Measurements from ENCODE around the gene DNM3. TPM values are rescaled to one million over a fixed set of nuclear protein-coding genes. Genes with fewer than 3 reads are reported as not detected.
A peak's percentile ranks its signal among the peaks of the same experiment; 100 is the strongest.

DNM3 gene
- total RNA-seq, 1 donor from 2014 or later, result 16.4 TPM

DNA sequence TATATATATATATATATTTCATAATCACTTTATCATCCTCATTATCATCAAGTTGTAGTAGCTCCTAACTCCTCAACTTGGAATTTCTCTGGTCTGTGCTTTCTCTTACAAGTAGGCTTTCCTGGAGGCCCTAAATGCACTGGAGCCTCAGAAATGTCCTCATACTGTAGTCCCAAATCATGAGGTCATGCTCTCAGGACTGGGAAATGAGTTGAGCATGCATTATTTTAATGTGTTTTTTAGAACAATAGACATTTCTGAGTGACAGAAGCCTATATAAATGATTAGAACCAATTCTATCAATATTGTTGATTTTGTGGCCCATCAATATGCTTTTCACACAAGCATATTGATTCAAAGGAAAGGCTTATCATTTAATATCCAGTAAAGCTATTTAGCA, 536.3 kb downstream of the DNM3 start:
- ATAC-seq (no peak), DNase-seq (ENCODE audit: low spot score) (no peak)

DNA sequence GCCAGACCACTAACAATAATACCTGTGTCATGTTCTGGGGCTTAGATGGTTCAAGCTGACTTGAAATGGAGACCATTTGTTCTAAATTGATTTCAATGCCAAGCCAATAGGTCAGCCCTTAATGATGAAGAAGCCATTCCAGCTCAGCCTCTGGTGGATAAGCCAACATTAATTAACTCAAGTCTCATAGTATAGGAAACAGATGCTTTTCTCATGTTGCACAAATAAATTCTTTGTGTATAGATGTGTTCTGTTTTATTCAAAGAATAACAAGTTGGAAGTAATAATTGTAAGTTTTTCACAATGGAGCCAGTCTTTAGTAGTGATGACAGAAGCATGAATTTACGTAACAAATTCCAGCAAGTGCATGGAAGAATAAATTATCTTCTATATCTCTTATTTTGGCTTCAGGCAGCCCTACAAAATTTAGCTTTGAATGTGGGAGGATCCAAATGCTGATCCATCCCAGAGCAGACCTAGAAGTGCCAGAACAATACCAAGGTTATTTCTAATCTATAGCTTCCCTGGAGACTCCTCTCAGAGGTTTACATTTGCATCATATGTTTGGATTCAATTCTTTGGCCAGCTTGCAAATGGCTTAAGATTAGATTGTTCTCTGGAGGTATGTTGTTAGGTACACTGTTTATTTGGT, 536.9 kb downstream of the DNM3 start:
- ATAC-seq (no peak), DNase-seq (ENCODE audit: low spot score) (no peak)
- intact Hi-C loops (cut with DNase I), result no loop called here

More for the DNA sequence above, 536.3 kb downstream of the DNM3 start:
- intact Hi-C loops (cut with DNase I), result no loop called here

DNA sequence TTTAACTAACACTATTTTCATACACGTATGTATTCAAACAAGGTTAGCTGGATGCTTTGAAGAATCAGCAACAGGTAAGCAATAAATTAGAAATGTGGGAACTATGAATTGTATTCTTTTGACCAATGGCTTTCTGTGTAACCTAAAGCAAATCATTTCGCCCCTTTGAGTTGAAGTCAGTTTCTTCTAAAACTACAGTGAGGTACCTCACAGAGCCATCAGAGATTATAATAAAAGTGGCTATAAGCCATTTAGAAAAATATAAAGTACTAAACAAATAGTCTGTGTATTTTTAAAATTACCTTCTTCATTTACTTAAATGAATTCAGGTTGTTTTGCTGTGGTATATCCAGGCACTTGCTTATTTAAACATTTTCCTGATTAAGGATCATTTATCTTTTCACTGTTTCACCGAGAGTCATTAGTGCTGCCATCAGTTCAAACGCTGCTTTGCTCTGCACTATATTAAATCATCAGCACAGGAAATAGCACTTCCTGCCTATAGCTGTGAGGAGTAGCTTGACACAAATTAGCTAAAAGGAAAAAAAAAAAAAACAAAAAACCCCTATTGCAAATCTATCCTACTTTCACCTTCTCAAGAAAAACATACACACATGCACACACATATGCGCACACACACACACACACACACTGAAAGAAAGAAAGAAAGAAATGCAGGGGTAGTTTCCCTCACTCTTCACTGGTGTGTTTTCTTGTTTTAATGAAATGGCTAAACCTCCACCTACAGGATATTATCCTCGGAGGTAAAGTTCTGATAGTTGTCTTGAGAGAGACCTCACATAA, 539.3 kb downstream of the DNM3 start:
- DNase-seq (ENCODE audit: low spot score) (no peak), ATAC-seq (no peak)
- intact Hi-C loops (cut with DNase I), result no loop called here

DNA sequence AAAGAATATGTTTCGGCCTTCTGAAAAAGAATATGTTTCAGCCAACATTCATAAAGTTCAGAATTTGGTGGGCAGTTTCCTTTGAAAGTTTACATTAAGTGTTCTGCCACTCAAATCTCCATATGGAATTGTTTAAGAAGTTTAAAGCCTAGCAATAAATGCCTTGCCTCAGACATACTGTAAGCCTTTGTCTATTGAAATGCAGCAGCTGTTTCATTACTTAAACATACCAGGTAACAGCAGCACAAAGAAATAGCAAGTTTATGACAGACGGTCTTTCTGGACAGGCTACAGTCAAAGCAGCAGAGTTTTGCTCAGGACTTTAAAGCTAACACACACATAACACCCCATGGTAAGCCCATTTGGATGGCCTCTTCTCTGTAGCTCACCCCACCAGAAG, 540.6 kb downstream of the DNM3 start:
- ATAC-seq (no peak), DNase-seq (ENCODE audit: low spot score) (no peak)
- intact Hi-C loops (cut with DNase I), result no loop called here

DNA sequence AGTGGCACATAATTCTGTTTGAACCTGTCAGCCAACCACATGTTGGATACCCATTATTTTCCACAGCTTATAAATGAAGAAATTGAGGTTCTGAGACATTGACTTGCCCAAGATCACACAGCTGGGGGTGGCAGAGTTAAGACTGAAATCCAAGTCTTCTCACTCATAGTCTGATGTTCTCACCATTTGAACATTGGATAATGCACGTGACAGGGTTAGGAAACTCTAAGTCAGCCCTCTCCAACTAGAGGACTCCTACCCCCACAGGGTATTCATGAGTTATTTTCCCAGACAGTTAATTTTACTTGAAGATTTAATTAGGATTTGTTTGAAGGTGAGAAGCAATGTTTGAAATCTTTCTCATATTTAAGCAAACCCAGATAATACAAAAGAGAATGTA, 541.1 kb downstream of the DNM3 start:
- intact Hi-C loops (cut with DNase I), result no loop called here
- DNase-seq (ENCODE audit: low spot score) (no peak), ATAC-seq (peak; percentile 45)

DNA sequence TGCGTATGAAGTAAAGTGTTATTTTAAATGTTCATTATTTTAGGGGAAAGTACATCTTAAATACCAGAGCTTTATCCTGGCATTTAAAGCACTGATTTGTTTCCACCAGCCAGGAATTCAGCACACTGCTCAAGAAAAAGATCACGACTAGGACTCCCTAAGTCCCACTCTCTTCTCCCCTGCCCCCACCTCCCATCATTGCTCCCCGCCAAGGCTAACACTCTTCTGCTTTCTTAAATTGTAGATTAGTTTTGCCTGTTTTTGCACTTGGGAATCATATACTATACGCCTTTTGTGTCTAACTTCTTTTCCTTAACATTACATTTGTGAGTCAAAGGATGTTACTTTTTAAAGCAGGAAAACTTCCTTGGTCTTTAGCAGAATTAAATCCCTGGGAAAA, 541.7 kb downstream of the DNM3 start:
- no peak for DNase-seq (ENCODE audit: low spot score)
- intact Hi-C loops (cut with DNase I), result no loop called here
- ATAC-seq, result peak; percentile 55

DNA sequence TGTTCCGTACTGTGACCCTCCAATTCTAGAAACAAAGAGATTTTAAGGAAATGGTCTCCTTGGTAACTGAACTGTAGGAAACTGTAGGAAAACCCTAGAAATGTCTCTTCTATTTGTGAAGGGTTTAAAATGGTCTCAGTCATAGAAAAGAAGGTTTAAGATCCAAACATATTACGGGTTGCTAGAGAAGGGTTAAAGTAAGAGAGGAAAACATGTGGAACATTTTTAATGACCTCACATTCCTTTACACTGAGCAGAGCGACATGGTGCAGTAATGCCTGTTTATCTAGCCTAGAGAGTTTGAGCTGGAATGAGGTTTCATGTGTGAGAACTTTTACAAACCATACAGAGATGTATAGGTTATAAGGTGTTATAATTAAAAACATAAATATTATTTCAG, 542.2 kb downstream of the DNM3 start:
- DNase-seq (ENCODE audit: low spot score) (no peak), ATAC-seq (peak; percentile 60)
- intact Hi-C loops (cut with DNase I), result no loop called here

DNA sequence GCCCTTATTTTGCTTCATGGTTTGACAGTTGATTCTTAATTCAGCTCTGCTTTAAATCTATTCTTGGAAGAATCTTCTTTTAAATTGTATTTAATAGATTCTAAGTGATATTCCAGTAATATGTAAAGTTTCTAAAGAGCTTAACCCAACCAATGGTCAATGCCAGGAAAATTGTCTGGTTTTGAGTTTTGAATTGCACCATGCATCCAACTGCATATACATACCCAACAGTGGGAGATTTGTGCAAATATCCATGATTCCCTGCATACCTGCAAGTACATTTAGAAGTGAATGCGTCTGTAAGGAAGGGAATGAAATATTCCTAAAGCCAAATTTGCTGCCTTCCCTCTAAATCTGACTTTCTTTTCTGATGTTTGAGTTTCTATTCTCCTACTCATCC, 543.4 kb downstream of the DNM3 start:
- DNase-seq (ENCODE audit: low spot score), result no peak
- intact Hi-C loops (cut with DNase I), result no loop called here
- ATAC-seq, result no peak

DNA sequence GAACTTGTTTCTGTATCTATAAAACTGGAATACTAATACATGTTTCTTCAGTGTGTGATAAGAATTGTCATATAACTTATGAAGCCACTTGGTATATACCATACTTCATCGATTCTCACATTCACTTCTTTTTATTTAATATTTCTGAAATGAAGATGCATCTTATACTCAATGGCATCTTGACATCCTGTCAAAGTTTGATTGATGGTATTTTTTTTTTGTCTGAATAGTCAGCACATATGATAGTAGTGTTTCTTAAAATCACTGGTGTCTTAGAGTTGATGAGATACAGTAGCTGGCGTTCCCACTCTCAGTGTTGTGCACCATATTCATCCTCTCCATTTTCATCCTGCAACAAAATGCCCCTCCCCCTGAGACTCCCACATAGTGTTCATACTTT, 544.7 kb downstream of the DNM3 start:
- intact Hi-C loops (cut with DNase I), result loop anchor here (1.0 kb wide), 1 partner anchor 42 kb away; no protein-coding TSS in a partner anchor
- DNase-seq (ENCODE audit: low spot score) (no peak), ATAC-seq (no peak)

DNA sequence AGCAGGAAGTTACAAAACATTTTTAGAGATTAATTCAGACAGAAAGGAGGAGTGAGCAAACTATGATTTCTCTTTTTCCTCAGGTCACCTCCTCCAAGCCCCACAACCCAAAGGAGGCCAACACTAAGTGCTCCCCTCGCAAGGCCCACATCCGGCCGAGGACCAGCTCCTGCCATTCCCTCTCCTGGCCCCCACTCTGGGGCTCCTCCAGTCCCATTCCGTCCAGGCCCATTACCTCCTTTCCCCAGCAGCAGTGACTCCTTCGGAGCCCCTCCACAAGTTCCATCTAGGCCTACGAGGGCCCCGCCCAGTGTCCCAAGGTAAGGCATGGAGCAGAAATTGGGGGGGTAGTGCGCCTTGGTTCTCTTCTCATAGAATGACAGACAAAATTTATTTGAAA, 547.2 kb downstream of the DNM3 start:
- DNase-seq (ENCODE audit: low spot score) (no peak), ATAC-seq (no peak)
- intact Hi-C loops (cut with DNase I), result no loop called here

DNA sequence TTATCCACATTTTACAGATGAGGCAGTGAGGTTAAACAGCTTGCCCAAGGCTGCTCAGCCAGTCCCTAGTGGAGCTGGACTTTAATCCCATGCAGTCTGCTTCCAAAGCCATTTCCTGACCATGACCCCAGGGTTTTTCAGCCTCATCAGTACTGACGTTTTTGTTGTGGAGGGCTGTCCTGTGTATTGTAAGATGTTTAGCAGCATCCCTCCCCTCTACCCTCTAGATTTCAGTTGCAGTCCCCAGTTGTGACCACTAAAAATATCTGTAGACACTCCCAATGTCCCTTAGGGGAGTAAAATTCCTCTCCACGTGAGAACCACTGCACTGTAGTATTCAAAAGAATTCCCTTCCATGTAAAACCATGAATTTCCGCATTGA, 549.0 kb downstream of the DNM3 start:
- DNase-seq (ENCODE audit: low spot score) (no peak), ATAC-seq (peak; percentile 48)
- intact Hi-C loops (cut with DNase I), result no loop called here

DNA sequence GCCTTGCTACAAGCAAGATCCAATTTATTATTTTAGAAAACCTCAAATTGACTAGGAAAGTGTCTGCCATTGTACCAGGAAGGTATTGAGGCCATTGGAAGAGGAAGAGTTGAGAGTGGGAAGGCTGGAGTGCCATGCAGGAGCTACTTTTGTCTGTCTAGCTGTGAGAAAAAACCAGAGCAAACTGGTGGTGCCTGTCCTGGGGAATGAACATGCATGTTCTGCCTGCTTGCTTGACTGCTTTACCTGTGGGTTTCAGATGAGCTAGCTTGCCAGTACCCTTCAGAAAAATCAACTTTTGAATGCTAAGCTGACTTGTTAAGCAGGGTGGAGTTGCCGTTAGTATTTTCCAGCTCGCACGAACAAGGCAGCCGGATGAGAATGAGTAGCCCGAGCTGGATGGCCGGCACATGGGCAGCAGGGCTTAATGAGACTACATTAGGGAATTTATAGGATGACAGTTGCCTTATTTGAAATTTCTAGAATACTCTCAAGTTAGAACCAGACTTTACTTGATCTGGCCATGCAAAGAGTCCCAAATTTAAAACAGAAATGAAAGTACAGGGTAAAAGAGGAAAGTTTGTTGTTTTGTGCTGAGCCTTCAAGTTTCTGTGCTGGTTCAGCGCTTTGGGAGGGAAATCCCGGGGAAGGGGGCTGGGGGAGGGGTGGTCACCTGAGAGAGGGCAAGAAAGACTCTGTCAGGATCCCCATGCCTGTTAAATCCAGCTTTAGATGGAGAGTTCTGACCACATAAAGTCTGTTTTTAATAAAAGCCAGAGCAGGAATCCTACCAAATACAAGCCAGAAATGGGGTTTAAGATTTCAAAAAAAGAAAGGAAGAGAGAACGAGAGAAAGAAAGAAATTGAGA, 549.6 kb downstream of the DNM3 start:
- DNase-seq (ENCODE audit: low spot score) (peak; percentile 79), ATAC-seq (peak; percentile 71)
- intact Hi-C loops (cut with DNase I), result no loop called here

DNA sequence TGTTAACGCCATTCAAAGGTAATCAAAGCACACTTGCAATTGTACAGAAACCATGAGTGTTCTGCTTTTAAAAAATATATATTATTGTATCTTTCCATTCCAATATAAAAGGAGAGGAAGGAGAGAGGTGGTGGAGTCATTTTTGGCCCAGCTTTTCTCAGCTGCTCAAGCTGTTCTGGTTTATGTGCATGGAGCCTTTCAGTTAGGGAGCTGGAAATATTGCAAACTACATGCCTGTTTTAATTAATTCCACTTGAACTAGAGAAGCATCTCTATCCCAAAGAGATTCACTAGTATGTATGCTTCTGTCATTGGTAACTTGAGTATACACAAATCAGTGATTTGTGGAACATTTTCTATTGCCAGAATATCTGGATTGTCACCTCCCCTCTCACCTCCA, 550.7 kb downstream of the DNM3 start:
- DNase-seq (ENCODE audit: low spot score) (no peak), ATAC-seq (no peak)
- intact Hi-C loops (cut with DNase I), result no loop called here

DNA sequence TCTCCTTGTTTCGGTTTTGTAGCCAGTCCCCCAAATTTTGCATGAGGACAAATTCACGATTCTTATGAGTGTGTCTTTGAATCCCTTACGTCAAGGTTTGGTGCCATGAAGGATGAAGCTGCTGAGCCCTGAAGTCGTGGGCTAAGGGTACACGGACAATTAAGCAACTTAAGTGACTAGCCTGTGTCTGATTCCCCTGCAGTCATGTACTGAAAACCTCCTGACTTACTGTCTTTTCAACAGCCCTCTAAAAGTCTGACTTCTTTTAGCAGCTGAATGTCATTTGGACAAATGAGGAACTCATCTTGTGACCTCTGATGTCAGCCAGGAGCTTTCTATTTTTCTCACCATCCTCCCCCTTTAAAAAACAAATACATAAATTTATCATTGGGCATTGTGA, 552.1 kb downstream of the DNM3 start:
- intact Hi-C loops (cut with DNase I), result no loop called here
- DNase-seq (ENCODE audit: low spot score) (no peak), ATAC-seq (peak; percentile 39)

DNA sequence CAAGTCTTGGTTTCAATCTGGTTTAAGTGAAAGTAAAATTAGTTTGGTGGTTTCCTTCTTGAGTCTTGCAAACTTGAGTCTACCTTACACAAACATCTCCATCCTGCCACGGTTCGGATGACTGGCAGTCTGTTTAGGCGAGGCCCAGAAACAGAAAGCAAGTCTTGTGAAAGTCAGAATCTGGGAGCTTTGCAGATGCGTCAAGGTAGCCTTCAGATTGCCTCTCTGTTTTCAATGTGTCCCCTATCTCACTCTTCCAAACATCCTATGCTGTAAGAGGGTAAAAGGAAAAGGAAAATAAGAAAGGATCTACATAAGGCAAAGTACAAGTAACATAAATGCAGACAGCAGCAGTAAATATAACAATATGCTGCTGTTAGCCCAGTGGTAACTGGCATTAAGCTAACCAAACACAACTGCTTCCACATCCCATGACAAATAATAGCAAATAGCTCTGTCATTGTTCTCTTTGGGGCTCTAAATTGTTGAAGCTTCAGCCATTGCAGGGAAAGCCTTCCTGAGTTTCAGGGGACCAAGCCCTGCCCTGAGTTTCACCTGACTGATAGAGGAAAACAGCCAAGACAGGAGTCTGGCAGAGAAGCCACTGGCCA, 552.9 kb downstream of the DNM3 start:
- DNase-seq (ENCODE audit: low spot score) (no peak), ATAC-seq (no peak)

DNA sequence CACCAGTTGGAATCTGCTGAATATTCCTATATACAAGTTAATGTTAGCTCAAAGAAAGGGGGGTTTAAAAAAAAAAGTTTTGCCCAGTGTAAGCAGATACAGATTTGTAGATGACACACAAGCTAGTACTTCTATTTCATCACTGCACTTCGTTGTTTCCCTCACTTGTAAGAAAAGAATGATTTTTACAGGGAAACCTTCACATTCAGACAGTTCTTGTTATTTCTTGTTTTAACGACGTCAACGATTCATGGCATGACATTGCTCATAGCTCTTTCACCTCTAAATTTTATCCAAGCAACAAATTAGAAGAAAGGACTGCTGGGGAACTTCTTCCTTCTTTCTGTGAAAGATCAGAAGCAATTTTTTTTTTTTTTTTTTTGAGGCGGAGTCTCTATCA, 553.5 kb downstream of the DNM3 start:
- ATAC-seq (no peak), DNase-seq (ENCODE audit: low spot score) (no peak)
- intact Hi-C loops (cut with DNase I), result no loop called here

More for the DNA sequence above, 552.9 kb downstream of the DNM3 start:
- intact Hi-C loops (cut with DNase I), result no loop called here

DNA sequence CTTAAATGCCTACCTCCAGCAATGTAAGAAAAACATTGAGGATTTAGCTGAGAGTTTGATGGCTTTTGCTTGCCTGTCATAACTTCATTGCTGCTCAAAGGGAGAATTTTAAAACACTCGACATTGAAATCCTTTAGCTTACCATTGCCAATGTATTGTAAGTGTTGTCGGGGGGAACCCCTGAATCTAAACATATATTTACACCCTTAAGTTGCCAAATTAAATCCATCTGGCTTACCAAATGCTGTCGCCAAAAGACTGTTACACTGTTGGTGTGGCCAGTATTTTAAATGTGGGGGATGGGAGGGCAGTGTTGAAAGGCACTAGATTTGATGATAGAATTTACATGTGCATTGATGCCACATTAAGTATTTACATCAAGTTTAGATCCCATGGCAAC, 554.3 kb downstream of the DNM3 start:
- intact Hi-C loops (cut with DNase I), result no loop called here
- DNase-seq (ENCODE audit: low spot score) (no peak), ATAC-seq (no peak)

DNA sequence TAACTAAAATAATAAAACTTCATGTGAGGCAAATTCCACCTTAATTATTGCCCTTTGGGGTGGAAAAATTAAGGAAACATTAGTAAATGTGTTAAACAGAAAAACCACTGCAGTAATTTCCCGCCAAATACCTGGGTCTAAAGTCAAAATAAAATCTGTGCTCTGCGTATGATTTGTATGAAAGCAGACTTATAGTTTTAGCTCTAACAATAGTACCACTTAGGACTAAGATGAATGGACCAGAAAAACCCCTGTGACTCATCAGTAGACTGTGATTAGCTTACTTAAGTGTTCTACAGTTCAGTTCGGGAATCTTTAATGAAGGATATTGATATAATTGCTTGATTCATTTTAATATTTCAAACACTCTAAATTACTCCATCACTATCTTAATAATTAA, 555.9 kb downstream of the DNM3 start:
- intact Hi-C loops (cut with DNase I), result no loop called here
- no peak for DNase-seq (ENCODE audit: low spot score)
- ATAC-seq, result no peak

DNA sequence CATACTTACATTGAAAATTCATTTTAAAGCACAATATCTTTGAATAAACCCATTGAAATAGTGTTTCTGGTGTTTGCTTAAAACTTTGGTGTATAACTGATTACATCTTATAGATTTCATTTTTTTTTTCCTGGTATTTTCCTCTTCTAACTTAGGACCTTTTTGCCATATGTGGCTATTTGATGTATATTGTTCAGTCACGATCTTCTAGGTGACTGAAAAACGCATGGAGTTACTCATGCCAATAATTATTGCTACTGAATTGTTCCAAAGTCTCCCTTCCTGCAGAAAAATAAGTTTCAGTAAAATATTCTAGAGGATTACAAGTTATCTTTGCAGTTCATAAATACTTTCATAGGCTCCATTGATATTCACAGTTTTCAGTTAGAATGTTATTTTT, 556.3 kb downstream of the DNM3 start:
- no peak for DNase-seq (ENCODE audit: low spot score)
- ATAC-seq, result no peak
- intact Hi-C loops (cut with DNase I), result no loop called here
